ENCODE measurements around the gene FAM120A. TPM values are rescaled to one million over a fixed set of nuclear protein-coding genes. Genes with fewer than 3 reads are reported as not detected.

Gene FAM120A
- total and polyA plus RNA-seq, 7 donors = 37.9 to 126 (median 70.1) TPM

DNA sequence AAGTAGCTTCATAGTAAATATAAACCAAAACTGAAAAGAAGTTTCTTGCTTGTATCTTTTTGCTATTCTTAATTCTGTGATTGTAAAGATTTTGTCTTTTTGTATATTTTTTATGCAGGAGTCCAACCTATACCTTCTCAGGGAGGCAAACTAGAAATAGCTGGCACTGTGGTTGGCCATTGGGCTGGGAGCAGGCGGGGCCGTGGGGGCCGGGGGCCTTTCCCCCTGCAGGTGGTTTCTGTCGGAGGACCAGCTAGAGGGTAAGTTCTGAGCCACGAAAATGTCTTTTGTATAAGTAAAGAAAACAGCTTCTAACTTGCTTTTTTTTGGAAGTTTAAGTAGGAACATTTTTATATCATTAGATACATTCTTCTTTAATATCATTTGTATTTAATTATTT lies 109.5 kb downstream of the FAM120A start:
- TF ChIP-seq, protein P1, sequence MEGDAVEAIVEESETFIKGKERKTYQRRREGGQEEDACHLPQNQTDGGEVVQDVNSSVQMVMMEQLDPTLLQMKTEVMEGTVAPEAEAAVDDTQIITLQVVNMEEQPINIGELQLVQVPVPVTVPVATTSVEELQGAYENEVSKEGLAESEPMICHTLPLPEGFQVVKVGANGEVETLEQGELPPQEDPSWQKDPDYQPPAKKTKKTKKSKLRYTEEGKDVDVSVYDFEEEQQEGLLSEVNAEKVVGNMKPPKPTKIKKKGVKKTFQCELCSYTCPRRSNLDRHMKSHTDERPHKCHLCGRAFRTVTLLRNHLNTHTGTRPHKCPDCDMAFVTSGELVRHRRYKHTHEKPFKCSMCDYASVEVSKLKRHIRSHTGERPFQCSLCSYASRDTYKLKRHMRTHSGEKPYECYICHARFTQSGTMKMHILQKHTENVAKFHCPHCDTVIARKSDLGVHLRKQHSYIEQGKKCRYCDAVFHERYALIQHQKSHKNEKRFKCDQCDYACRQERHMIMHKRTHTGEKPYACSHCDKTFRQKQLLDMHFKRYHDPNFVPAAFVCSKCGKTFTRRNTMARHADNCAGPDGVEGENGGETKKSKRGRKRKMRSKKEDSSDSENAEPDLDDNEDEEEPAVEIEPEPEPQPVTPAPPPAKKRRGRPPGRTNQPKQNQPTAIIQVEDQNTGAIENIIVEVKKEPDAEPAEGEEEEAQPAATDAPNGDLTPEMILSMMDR (IDR thresholded peaks at IDR 0.05) = no peak
- no peak for DNase-seq

DNA sequence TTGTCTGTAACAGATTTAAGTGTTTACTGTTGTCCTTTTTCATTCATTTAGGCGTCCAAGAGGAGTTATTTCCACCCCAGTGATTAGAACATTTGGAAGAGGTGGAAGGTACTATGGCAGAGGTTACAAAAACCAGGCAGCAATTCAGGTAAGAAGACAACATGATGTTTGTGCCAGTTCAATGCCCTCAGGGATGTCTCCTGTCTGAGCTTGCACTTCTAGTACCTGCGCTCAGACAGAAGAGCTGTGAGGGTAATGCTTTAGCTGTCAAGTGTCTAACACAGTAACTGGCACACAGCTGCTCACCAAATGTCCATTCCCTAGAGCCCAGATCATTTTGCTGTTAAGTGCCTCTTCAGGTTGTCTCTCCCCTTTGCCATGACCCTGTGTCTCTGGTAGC lies 110.7 kb downstream of the FAM120A start:
- TF ChIP-seq, protein P1 (IDR thresholded peaks at IDR 0.05) = no peak
- DNase-seq = no peak
- no peak for ATAC-seq
- Histone ChIP-seq H3K4me1 (peaks cover under 1% of the 10 kb centered on the region), H3K36me3 (ENCODE audit: insufficient read depth in 1 of 2, low read depth in 1 of 2) (peaks cover 17 to 83% of the 10 kb centered on the region in 2 donors), H3K27me3 (ENCODE audit: insufficient read depth in 3 of 3, low read length in 2 of 3) (no peaks in the 10 kb centered on the region), H3K27ac (no peak overlapping the region), H3K9me3 (no peaks in the 10 kb centered on the region), H3K4me3 (no peak overlapping the region)
- WGBS, 3 donors = 95 to 98% (median 96%) methylated on average over 2 of the region's 2 CpGs
- intact Hi-C loops (cut with DNase I) = loop anchor here in 1 of 2 donors (10.0 kb wide), 2 partner anchors 47 to 397 kb away; no protein-coding TSS in a partner anchor

More for the DNA sequence above, 109.5 kb downstream of the FAM120A start:
- Histone ChIP-seq H3K4me3 (no peak overlapping the region), H3K27ac (no peak overlapping the region), H3K27me3 (ENCODE audit: insufficient read depth in 3 of 3, low read length in 2 of 3) (no peaks in the 10 kb centered on the region), H3K4me1 (no peaks in the 10 kb centered on the region), H3K36me3 (ENCODE audit: insufficient read depth in 1 of 2, low read depth in 1 of 2) (peaks cover 17 to 94% of the 10 kb centered on the region in 2 donors), H3K9me3 (no peaks in the 10 kb centered on the region)
- intact Hi-C loops (cut with DNase I) = loop anchor here in 1 of 2 donors (10.0 kb wide), 2 partner anchors 46 to 396 kb away; no protein-coding TSS in a partner anchor
- ATAC-seq = no peak
- WGBS, 3 donors = 77 to 86% (median 84%) methylated on average over 5 of the region's 5 CpGs

DNA sequence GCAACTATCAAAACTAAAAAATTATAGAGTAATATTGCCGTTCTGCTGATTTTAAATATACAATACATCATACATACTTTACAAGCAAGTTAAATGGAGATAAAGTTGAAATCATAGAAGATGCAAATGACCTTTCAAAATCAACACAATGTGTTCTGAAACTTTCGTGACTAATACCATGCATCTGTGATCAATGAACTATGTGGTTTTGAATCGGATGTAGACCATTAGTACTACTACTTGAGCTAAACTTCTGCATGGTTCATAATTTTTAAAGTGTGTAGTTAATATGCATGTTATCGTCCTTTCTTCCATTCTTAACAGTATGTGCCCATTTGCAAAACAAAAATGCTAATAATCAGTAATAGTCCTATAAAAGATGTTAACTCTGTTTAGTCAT lies 113.6 kb downstream of the FAM120A start:
- TF ChIP-seq, protein P1 (IDR thresholded peaks at IDR 0.05) = no peak
- Histone ChIP-seq H3K4me3 (no peak overlapping the region), H3K27ac (no peak overlapping the region), H3K9me3 (no peaks in the 10 kb centered on the region), H3K27me3 (ENCODE audit: insufficient read depth in 3 of 3, low read length in 2 of 3) (no peaks in the 10 kb centered on the region), H3K4me1 (peaks cover 8% of the 10 kb centered on the region), H3K36me3 (ENCODE audit: insufficient read depth in 1 of 2, low read depth in 1 of 2) (peaks cover 14 to 53% of the 10 kb centered on the region in 2 donors)
- DNase-seq = no peak
- ATAC-seq = no peak
- intact Hi-C loops (cut with DNase I) = loop anchor here (5.0 to 10.0 kb wide), 3 partner anchors 50 to 400 kb away; partner anchors contain the start of genes FAM120A (in 1 of the 2) and FAM120AOS (in 1 of the 2)
- WGBS, 3 donors = 88 to 94% (median 90%) methylated on average over 4 of the region's 4 CpGs

DNA sequence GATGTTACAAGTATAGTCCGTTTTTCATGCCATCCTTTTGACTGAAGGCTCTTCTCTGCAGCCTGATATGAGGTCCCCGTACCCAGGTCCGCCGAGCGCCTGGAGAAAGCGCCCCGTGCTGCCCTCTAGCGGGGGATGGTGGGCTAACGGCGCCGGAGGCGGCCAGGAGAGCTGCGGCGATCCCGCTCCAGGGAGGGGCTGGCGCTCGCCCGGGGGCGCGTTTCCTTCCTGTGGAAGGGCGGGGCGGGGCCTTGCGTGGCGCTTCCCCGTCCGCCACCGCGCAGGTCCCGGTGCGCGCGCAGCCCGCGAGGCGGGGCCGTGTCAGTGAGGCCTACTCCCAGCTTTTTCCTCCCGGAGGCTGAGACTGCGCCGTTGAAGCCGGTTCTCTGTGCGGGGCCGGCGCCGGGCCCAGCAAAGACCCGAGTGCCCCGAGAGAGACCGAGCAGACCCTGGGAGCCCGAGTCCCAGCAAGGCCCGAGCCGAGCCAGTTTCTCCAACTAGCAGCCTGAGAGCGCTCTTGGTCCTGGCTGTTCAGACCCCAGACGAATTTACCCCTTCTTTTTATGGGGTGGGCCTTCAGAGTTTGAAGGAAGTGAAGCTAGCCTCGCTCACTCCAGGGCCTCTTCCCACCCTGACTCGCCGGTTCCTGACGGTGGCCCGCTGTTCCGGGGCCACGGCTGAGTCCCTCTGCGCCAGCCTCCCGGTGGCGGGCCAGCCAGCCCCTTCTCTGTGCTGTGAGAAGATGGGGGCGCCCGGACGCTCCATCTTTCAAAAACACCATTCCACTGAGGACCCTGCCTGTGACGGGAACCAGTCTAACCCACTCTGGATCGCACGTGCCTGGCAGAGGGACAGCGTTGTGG lies 115.2 kb downstream of the FAM120A start:
- peak; percentile 99 for DNase-seq
- no peaks in the 10 kb centered on the region for H3K27me3 ChIP-seq (ENCODE audit: insufficient read depth in 3 of 3, low read length in 2 of 3)

More for the DNA sequence above, 115.2 kb downstream of the FAM120A start:
- Histone ChIP-seq H3K4me1 (peaks cover 8% of the 10 kb centered on the region), H3K9me3 (no peaks in the 10 kb centered on the region), H3K27ac (peak overlapping the region; percentile 96), H3K4me3 (peak overlapping the region; percentile 74), H3K36me3 (ENCODE audit: insufficient read depth in 1 of 2, low read depth in 1 of 2) (peaks cover 14 to 38% of the 10 kb centered on the region in 2 donors)
- ATAC-seq = peak; percentile 97 to 99 (median 98)
- intact Hi-C loops (cut with DNase I) = loop anchor here (1.0 to 10.0 kb wide), 4 partner anchors 52 to 402 kb away; partner anchors contain the start of genes FAM120A (in 1 of the 2) and FAM120AOS (in 1 of the 2)
- WGBS, 3 donors = 1 to 2% (median 2%) methylated on average over 57 to 69 of the region's 69 CpGs
- TF ChIP-seq, protein P1 (IDR thresholded peaks at IDR 0.05) = peak; percentile 96

Data from psoas muscle (tissue), 8 donors.